Measurements from ENCODE around the gene USP47. TPM values are rescaled to one million over a fixed set of nuclear protein-coding genes. Genes with fewer than 3 reads are reported as not detected.

Gene USP47
- total and polyA plus RNA-seq, 2 experiments from 2014 or later = 16.3 to 36.7 TPM

- Histone ChIP-seq H3K36me3 (ENCODE audit: insufficient read depth) (peaks cover 18% of the 10 kb centered on the region; the same call in 1 of the 2 replicates), H3K4me2 (no peak overlapping the region), H3K4me3 (no peak overlapping the region), H4K20me1 (replicated peaks; ENCODE audit: insufficient read depth) (no peaks in the 10 kb centered on the region), H3K27me3 (ENCODE audit: insufficient read depth) (no peaks in the 10 kb centered on the region), H3F3A (replicated peaks; ENCODE audit: low read depth) (no peaks in the 10 kb centered on the region), H3K9me2 (ENCODE audit: insufficient read depth) (no peaks in the 10 kb centered on the region), H2AFZ (no peak overlapping the region), H3K79me2 (replicated peaks; ENCODE audit: insufficient read depth) (no peaks in the 10 kb centered on the region), H3K27ac (ENCODE audit: low read depth) (no peak overlapping the region), H3K4me1 (ENCODE audit: insufficient read depth) (0 out of 2 replicates have a peak, but pooled peaks cover 2% of the 10 kb centered on the region)
- DNase-seq (ENCODE audit: low spot score) (no peak), ATAC-seq (no peak)
- Mint-ChIP-seq H3K9me3 (no peaks in the 10 kb centered on the region), H3K4me1 (peaks cover 3% of the 10 kb centered on the region; the same call in 1 of the 3 replicates), H3K36me3 (ENCODE audit: low read depth) (peaks cover 24% of the 10 kb centered on the region; the same call in 2 of the 3 replicates), H3K4me3 (no peak overlapping the region), H3K27me3 (ENCODE audit: insufficient read depth, low read depth, poor library complexity) (no peaks in the 10 kb centered on the region), H3K27ac (no peak overlapping the region)
- TF ChIP-seq JUNB (IDR thresholded peaks at IDR 0.05; ENCODE audit: unreplicated experiment) = no peak
- no peak for TF ChIP-seq CREB1 (CRISPR knock-in tag; IDR thresholded peaks at IDR 0.05; ENCODE audit: low read depth)
- TF ChIP-seq, protein P1, sequence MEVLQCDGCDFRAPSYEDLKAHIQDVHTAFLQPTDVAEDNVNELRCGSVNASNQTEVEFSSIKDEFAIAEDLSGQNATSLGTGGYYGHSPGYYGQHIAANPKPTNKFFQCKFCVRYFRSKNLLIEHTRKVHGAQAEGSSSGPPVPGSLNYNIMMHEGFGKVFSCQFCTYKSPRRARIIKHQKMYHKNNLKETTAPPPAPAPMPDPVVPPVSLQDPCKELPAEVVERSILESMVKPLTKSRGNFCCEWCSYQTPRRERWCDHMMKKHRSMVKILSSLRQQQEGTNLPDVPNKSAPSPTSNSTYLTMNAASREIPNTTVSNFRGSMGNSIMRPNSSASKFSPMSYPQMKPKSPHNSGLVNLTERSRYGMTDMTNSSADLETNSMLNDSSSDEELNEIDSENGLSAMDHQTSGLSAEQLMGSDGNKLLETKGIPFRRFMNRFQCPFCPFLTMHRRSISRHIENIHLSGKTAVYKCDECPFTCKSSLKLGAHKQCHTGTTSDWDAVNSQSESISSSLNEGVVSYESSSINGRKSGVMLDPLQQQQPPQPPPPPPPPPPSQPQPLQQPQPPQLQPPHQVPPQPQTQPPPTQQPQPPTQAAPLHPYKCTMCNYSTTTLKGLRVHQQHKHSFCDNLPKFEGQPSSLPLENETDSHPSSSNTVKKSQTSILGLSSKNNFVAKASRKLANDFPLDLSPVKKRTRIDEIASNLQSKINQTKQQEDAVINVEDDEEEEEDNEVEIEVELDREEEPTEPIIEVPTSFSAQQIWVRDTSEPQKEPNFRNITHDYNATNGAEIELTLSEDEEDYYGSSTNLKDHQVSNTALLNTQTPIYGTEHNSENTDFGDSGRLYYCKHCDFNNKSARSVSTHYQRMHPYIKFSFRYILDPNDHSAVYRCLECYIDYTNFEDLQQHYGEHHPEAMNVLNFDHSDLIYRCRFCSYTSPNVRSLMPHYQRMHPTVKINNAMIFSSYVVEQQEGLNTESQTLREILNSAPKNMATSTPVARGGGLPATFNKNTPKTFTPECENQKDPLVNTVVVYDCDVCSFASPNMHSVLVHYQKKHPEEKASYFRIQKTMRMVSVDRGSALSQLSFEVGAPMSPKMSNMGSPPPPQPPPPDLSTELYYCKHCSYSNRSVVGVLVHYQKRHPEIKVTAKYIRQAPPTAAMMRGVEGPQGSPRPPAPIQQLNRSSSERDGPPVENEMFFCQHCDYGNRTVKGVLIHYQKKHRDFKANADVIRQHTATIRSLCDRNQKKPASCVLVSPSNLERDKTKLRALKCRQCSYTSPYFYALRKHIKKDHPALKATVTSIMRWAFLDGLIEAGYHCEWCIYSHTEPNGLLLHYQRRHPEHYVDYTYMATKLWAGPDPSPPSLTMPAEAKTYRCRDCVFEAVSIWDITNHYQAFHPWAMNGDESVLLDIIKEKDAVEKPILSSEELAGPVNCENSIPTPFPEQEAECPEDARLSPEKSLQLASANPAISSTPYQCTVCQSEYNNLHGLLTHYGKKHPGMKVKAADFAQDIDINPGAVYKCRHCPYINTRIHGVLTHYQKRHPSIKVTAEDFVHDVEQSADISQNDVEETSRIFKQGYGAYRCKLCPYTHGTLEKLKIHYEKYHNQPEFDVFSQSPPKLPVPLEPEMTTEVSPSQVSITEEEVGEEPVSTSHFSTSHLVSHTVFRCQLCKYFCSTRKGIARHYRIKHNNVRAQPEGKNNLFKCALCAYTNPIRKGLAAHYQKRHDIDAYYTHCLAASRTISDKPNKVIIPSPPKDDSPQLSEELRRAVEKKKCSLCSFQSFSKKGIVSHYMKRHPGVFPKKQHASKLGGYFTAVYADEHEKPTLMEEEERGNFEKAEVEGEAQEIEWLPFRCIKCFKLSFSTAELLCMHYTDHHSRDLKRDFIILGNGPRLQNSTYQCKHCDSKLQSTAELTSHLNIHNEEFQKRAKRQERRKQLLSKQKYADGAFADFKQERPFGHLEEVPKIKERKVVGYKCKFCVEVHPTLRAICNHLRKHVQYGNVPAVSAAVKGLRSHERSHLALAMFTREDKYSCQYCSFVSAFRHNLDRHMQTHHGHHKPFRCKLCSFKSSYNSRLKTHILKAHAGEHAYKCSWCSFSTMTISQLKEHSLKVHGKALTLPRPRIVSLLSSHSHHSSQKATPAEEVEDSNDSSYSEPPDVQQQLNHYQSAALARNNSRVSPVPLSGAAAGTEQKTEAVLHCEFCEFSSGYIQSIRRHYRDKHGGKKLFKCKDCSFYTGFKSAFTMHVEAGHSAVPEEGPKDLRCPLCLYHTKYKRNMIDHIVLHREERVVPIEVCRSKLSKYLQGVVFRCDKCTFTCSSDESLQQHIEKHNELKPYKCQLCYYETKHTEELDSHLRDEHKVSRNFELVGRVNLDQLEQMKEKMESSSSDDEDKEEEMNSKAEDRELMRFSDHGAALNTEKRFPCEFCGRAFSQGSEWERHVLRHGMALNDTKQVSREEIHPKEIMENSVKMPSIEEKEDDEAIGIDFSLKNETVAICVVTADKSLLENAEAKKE (CRISPR knock-in tag; IDR thresholded peaks at IDR 0.05) = no peak
- TF ChIP-seq, protein P2, sequence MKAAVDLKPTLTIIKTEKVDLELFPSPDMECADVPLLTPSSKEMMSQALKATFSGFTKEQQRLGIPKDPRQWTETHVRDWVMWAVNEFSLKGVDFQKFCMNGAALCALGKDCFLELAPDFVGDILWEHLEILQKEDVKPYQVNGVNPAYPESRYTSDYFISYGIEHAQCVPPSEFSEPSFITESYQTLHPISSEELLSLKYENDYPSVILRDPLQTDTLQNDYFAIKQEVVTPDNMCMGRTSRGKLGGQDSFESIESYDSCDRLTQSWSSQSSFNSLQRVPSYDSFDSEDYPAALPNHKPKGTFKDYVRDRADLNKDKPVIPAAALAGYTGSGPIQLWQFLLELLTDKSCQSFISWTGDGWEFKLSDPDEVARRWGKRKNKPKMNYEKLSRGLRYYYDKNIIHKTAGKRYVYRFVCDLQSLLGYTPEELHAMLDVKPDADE (IDR thresholded peaks at IDR 0.05) = no peak
- TF ChIP-seq POLR2AphosphoS5 (IDR thresholded peaks at IDR 0.05; ENCODE audit: low read depth) = no peak
- TF ChIP-seq REST (IDR thresholded peaks at IDR 0.05; ENCODE audit: unreplicated experiment) = no peak
- TF ChIP-seq NANOG (IDR thresholded peaks at IDR 0.05; ENCODE audit: borderline replicate concordance) = no peak
- TF ChIP-seq STAT1 (IDR thresholded peaks at IDR 0.05; ENCODE audit: unreplicated experiment) = no peak
- TF ChIP-seq EZH2phosphoT487 (IDR thresholded peaks at IDR 0.05; ENCODE audit: unreplicated experiment) = no peak
- no peak for TF ChIP-seq ZNF331 (CRISPR knock-in tag; IDR thresholded peaks at IDR 0.05; ENCODE audit: low read depth)
- TF ChIP-seq, protein P3, sequence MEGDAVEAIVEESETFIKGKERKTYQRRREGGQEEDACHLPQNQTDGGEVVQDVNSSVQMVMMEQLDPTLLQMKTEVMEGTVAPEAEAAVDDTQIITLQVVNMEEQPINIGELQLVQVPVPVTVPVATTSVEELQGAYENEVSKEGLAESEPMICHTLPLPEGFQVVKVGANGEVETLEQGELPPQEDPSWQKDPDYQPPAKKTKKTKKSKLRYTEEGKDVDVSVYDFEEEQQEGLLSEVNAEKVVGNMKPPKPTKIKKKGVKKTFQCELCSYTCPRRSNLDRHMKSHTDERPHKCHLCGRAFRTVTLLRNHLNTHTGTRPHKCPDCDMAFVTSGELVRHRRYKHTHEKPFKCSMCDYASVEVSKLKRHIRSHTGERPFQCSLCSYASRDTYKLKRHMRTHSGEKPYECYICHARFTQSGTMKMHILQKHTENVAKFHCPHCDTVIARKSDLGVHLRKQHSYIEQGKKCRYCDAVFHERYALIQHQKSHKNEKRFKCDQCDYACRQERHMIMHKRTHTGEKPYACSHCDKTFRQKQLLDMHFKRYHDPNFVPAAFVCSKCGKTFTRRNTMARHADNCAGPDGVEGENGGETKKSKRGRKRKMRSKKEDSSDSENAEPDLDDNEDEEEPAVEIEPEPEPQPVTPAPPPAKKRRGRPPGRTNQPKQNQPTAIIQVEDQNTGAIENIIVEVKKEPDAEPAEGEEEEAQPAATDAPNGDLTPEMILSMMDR (conservative IDR thresholded peaks at IDR 0.05; ENCODE audit: low read depth in 2 of 2) = no peak
- no peak for TF ChIP-seq EZH2 (IDR thresholded peaks at IDR 0.05; ENCODE audit: low read depth, unreplicated experiment)
- TF ChIP-seq ZNF114 (CRISPR knock-in tag; IDR thresholded peaks at IDR 0.05) = no peak
Measured at GRCh38 chr11:11956006-11956405, 114.2 kb downstream of the USP47 start.
